ENCODE measurements around the gene PRDM5.

PRDM5 gene

GRCh38 chr4:120775431-120775830 is 147.1 kb downstream of the PRDM5 start:
- Histone ChIP-seq H3K9me3 (ENCODE audit: control insufficient read depth, low read depth, low read length) (peaks cover 6% of the 10 kb centered on the region), H3K27me3 (ENCODE audit: control insufficient read depth, insufficient read depth, low read length) (no peaks in the 10 kb centered on the region), H3K9ac (ENCODE audit: low read length) (no peak overlapping the region), H3K27ac (ENCODE audit: low read length) (no peak overlapping the region), H3K4me1 (ENCODE audit: control insufficient read depth, low read depth, low read length) (no peaks in the 10 kb centered on the region), H3K4me3 (ENCODE audit: low read length) (no peak overlapping the region), H3K36me3 (ENCODE audit: control insufficient read depth, low read depth, low read length) (peaks cover 8% of the 10 kb centered on the region)

- Histone ChIP-seq H3K4me1 (ENCODE audit: control insufficient read depth, low read depth, low read length) (no peaks in the 10 kb centered on the region), H3K27ac (ENCODE audit: low read length) (no peak overlapping the region), H3K9me3 (ENCODE audit: control insufficient read depth, low read depth, low read length) (peaks cover 6% of the 10 kb centered on the region), H3K27me3 (ENCODE audit: control insufficient read depth, insufficient read depth, low read length) (no peaks in the 10 kb centered on the region), H3K4me3 (ENCODE audit: low read length) (no peak overlapping the region), H3K9ac (ENCODE audit: low read length) (no peak overlapping the region), H3K36me3 (ENCODE audit: control insufficient read depth, low read depth, low read length) (peaks cover 8% of the 10 kb centered on the region)
These were observed 148.9 kb downstream of the PRDM5 start for GRCh38 chr4:120773641-120774040.

- no peaks in the 10 kb centered on the region for H3K27me3 ChIP-seq (ENCODE audit: control insufficient read depth, insufficient read depth, low read length)
- no peaks in the 10 kb centered on the region for H3K4me1 ChIP-seq (ENCODE audit: control insufficient read depth, low read depth, low read length)
- peaks cover 6% of the 10 kb centered on the region for H3K9me3 ChIP-seq (ENCODE audit: control insufficient read depth, low read depth, low read length)
- H3K27ac ChIP-seq (ENCODE audit: low read length): no peak overlapping the region
- H3K36me3 ChIP-seq (ENCODE audit: control insufficient read depth, low read depth, low read length): peaks cover 8% of the 10 kb centered on the region
- H3K9ac ChIP-seq (ENCODE audit: low read length): no peak overlapping the region
- no peak overlapping the region for H3K4me3 ChIP-seq (ENCODE audit: low read length)
These were observed 150.6 kb downstream of the PRDM5 start for GRCh38 chr4:120771907-120772306.

- no peaks in the 10 kb centered on the region for H3K27me3 ChIP-seq (ENCODE audit: control insufficient read depth, insufficient read depth, low read length)
- H3K27ac ChIP-seq (ENCODE audit: low read length): no peak overlapping the region
- peaks cover 6% of the 10 kb centered on the region for H3K9me3 ChIP-seq (ENCODE audit: control insufficient read depth, low read depth, low read length)
- H3K4me1 ChIP-seq (ENCODE audit: control insufficient read depth, low read depth, low read length): no peaks in the 10 kb centered on the region
- H3K36me3 ChIP-seq (ENCODE audit: control insufficient read depth, low read depth, low read length): peaks cover 8% of the 10 kb centered on the region
- no peak overlapping the region for H3K9ac ChIP-seq (ENCODE audit: low read length)
- H3K4me3 ChIP-seq (ENCODE audit: low read length): no peak overlapping the region
These were observed 151.6 kb downstream of the PRDM5 start for GRCh38 chr4:120770897-120771296.

GRCh38 chr4:120769227-120769626 is 153.3 kb downstream of the PRDM5 start:
- Histone ChIP-seq H3K36me3 (ENCODE audit: control insufficient read depth, low read depth, low read length) (peaks cover 6% of the 10 kb centered on the region), H3K27ac (ENCODE audit: low read length) (no peak overlapping the region), H3K4me1 (ENCODE audit: control insufficient read depth, low read depth, low read length) (no peaks in the 10 kb centered on the region), H3K9me3 (ENCODE audit: control insufficient read depth, low read depth, low read length) (peaks cover 6% of the 10 kb centered on the region), H3K9ac (ENCODE audit: low read length) (no peak overlapping the region), H3K4me3 (ENCODE audit: low read length) (no peak overlapping the region), H3K27me3 (ENCODE audit: control insufficient read depth, insufficient read depth, low read length) (no peaks in the 10 kb centered on the region)

- Histone ChIP-seq H3K36me3 (ENCODE audit: control insufficient read depth, low read depth, low read length) (no peaks in the 10 kb centered on the region), H3K27ac (ENCODE audit: low read length) (no peak overlapping the region), H3K27me3 (ENCODE audit: control insufficient read depth, insufficient read depth, low read length) (no peaks in the 10 kb centered on the region), H3K9me3 (ENCODE audit: control insufficient read depth, low read depth, low read length) (no peaks in the 10 kb centered on the region), H3K4me1 (ENCODE audit: control insufficient read depth, low read depth, low read length) (no peaks in the 10 kb centered on the region), H3K9ac (ENCODE audit: low read length) (no peak overlapping the region), H3K4me3 (ENCODE audit: low read length) (no peak overlapping the region)
These were observed 157.3 kb downstream of the PRDM5 start for GRCh38 chr4:120765260-120765680.

GRCh38 chr4:120763650-120764049 is 158.9 kb downstream of the PRDM5 start:
- Histone ChIP-seq H3K27ac (ENCODE audit: low read length) (no peak overlapping the region), H3K4me3 (ENCODE audit: low read length) (no peak overlapping the region), H3K4me1 (ENCODE audit: control insufficient read depth, low read depth, low read length) (no peaks in the 10 kb centered on the region), H3K27me3 (ENCODE audit: control insufficient read depth, insufficient read depth, low read length) (no peaks in the 10 kb centered on the region), H3K9me3 (ENCODE audit: control insufficient read depth, low read depth, low read length) (no peaks in the 10 kb centered on the region), H3K9ac (ENCODE audit: low read length) (no peak overlapping the region), H3K36me3 (ENCODE audit: control insufficient read depth, low read depth, low read length) (no peaks in the 10 kb centered on the region)

- Histone ChIP-seq H3K27me3 (ENCODE audit: control insufficient read depth, insufficient read depth, low read length) (no peaks in the 10 kb centered on the region), H3K4me3 (ENCODE audit: low read length) (no peak overlapping the region), H3K36me3 (ENCODE audit: control insufficient read depth, low read depth, low read length) (no peaks in the 10 kb centered on the region), H3K4me1 (ENCODE audit: control insufficient read depth, low read depth, low read length) (no peaks in the 10 kb centered on the region), H3K9ac (ENCODE audit: low read length) (no peak overlapping the region), H3K9me3 (ENCODE audit: control insufficient read depth, low read depth, low read length) (no peaks in the 10 kb centered on the region), H3K27ac (ENCODE audit: low read length) (no peak overlapping the region)
These were observed 161.5 kb downstream of the PRDM5 start for GRCh38 chr4:120761070-120761469.

GRCh38 chr4:120760047-120760446 is 162.5 kb downstream of the PRDM5 start:
- Histone ChIP-seq H3K27me3 (ENCODE audit: control insufficient read depth, insufficient read depth, low read length) (no peaks in the 10 kb centered on the region), H3K27ac (ENCODE audit: low read length) (no peak overlapping the region), H3K36me3 (ENCODE audit: control insufficient read depth, low read depth, low read length) (no peaks in the 10 kb centered on the region), H3K4me3 (ENCODE audit: low read length) (no peak overlapping the region), H3K9me3 (ENCODE audit: control insufficient read depth, low read depth, low read length) (no peaks in the 10 kb centered on the region), H3K4me1 (ENCODE audit: control insufficient read depth, low read depth, low read length) (no peaks in the 10 kb centered on the region), H3K9ac (ENCODE audit: low read length) (no peak overlapping the region)

- Histone ChIP-seq H3K27ac (ENCODE audit: low read length) (no peak overlapping the region), H3K4me3 (ENCODE audit: low read length) (no peak overlapping the region), H3K9me3 (ENCODE audit: control insufficient read depth, low read depth, low read length) (no peaks in the 10 kb centered on the region), H3K9ac (ENCODE audit: low read length) (no peak overlapping the region), H3K4me1 (ENCODE audit: control insufficient read depth, low read depth, low read length) (peaks cover 5% of the 10 kb centered on the region), H3K36me3 (ENCODE audit: control insufficient read depth, low read depth, low read length) (peaks cover 2% of the 10 kb centered on the region), H3K27me3 (ENCODE audit: control insufficient read depth, insufficient read depth, low read length) (no peaks in the 10 kb centered on the region)
These were observed 166.7 kb downstream of the PRDM5 start for GRCh38 chr4:120755864-120756263.

- Histone ChIP-seq H3K27ac (ENCODE audit: low read length) (no peak overlapping the region), H3K27me3 (ENCODE audit: control insufficient read depth, insufficient read depth, low read length) (no peaks in the 10 kb centered on the region), H3K9me3 (ENCODE audit: control insufficient read depth, low read depth, low read length) (no peaks in the 10 kb centered on the region), H3K36me3 (ENCODE audit: control insufficient read depth, low read depth, low read length) (peaks cover 2% of the 10 kb centered on the region), H3K4me3 (ENCODE audit: low read length) (no peak overlapping the region), H3K4me1 (ENCODE audit: control insufficient read depth, low read depth, low read length) (peaks cover 5% of the 10 kb centered on the region), H3K9ac (ENCODE audit: low read length) (no peak overlapping the region)
These were observed 167.9 kb downstream of the PRDM5 start for GRCh38 chr4:120754590-120754989.

GRCh38 chr4:120753854-120754253 is 168.7 kb downstream of the PRDM5 start:
- H3K9ac ChIP-seq (ENCODE audit: low read length): no peak overlapping the region
- no peak overlapping the region for H3K27ac ChIP-seq (ENCODE audit: low read length)
- H3K36me3 ChIP-seq (ENCODE audit: control insufficient read depth, low read depth, low read length): peaks cover 2% of the 10 kb centered on the region
- no peak overlapping the region for H3K4me3 ChIP-seq (ENCODE audit: low read length)
- H3K4me1 ChIP-seq (ENCODE audit: control insufficient read depth, low read depth, low read length): peaks cover 5% of the 10 kb centered on the region
- H3K27me3 ChIP-seq (ENCODE audit: control insufficient read depth, insufficient read depth, low read length): no peaks in the 10 kb centered on the region
- no peaks in the 10 kb centered on the region for H3K9me3 ChIP-seq (ENCODE audit: control insufficient read depth, low read depth, low read length)
